ENCODE measurements around the gene SV2B. TPM values are rescaled to one million over a fixed set of nuclear protein-coding genes. Genes with fewer than 3 reads are reported as not detected.

Gene SV2B
- total and polyA plus RNA-seq, 2 donors (not counting 1 experiment from before 2014, with no cell fraction given): not detected

- Mint-ChIP-seq H3K4me1 (no peaks in the 10 kb centered on the region), H3K27me3 (peaks cover 53% of the 10 kb centered on the region), H3K4me3 (no peak overlapping the region), H3K27ac (no peak overlapping the region), H3K9me3 (ENCODE audit: insufficient read depth) (no peaks in the 10 kb centered on the region)
- Histone ChIP-seq H3K9ac (ENCODE audit: low read length) (no peak overlapping the region), H3K4me3 (ENCODE audit: control extremely low read depth in 1 of 5, extremely low read depth in 1 of 5, insufficient read depth in 1 of 5, low read depth in 2 of 5, low read length in 4 of 5) (no peak overlapping the region), H3K79me2 (ENCODE audit: control insufficient read depth, insufficient read depth, low read length) (no peaks in the 10 kb centered on the region), H3K27me3 (replicated peaks in 1 of 4; ENCODE audit: control extremely low read depth in 1 of 4, control insufficient read depth in 3 of 4, insufficient read depth in 4 of 4, low read length in 3 of 4) (peaks cover 0 to 20% (median 2%) of the 10 kb centered on the region in 4 experiments), H3K36me3 (replicated peaks in 1 of 2; ENCODE audit: control extremely low read depth in 1 of 2, control insufficient read depth in 1 of 2, extremely low read depth in 1 of 2, insufficient read depth in 2 of 2, low read length in 1 of 2) (no peaks in the 10 kb centered on the region), H3K4me1 (ENCODE audit: control insufficient read depth in 2 of 2, insufficient read depth in 2 of 2, low read length in 2 of 2) (no peaks in the 10 kb centered on the region), H3K27ac (ENCODE audit: low read length in 2 of 2) (no peak overlapping the region), H3K9me3 (ENCODE audit: control extremely low read depth in 1 of 3, control insufficient read depth in 2 of 3, insufficient read depth in 1 of 3, low read length in 2 of 3) (peaks cover 0 to 1% (median 0%) of the 10 kb centered on the region in 3 donors), H4K20me1 (ENCODE audit: control insufficient read depth, insufficient read depth, low read length, poor library complexity, severe bottlenecking) (no peaks in the 10 kb centered on the region), H3K4me2 (replicated peaks; ENCODE audit: low read depth, low read length, poor library complexity, severe bottlenecking) (no peak overlapping the region), H2AFZ (ENCODE audit: insufficient read depth, low read depth, low read length, poor library complexity, severe bottlenecking) (no peak overlapping the region)
- WGBS (ENCODE audit: insufficient coverage): 96% methylated on average over 2 of the region's 4 CpGs
- intact Hi-C loops (cut with micrococcal nuclease): no loop called here
- TF ChIP-seq CTCF (IDR thresholded peaks at IDR 0.05) (no peak), EZH2 (IDR thresholded peaks at IDR 0.05; ENCODE audit: borderline replicate concordance, insufficient read depth, low read depth, low read length, poor library complexity, severe bottlenecking) (no peak)
- no peak for DNase-seq
- ChIA-PET POLR2A (no interaction called here), CTCF (no interaction called here)
- ATAC-seq (ENCODE audit: low read depth): no peak
These were observed 48.2 kb downstream of the SV2B start for GRCh38 chr15:91148243-91148642.

- Mint-ChIP-seq H3K9me3 (ENCODE audit: insufficient read depth) (no peaks in the 10 kb centered on the region), H3K27ac (no peak overlapping the region), H3K4me3 (no peak overlapping the region), H3K4me1 (no peaks in the 10 kb centered on the region), H3K27me3 (peaks cover 66% of the 10 kb centered on the region)
- H3K79me2 ChIP-seq (ENCODE audit: control insufficient read depth, insufficient read depth, low read length): no peaks in the 10 kb centered on the region
- no peaks in the 10 kb centered on the region for H3K4me1 ChIP-seq (ENCODE audit: control insufficient read depth in 2 of 2, insufficient read depth in 2 of 2, low read length in 2 of 2)
- ChIA-PET CTCF (no interaction called here), POLR2A (no interaction called here)
- H3K9ac ChIP-seq (ENCODE audit: low read length): no peak overlapping the region
- no peak overlapping the region for H3K27ac ChIP-seq (ENCODE audit: low read length in 2 of 2)
- H3K4me2 ChIP-seq (replicated peaks; ENCODE audit: low read depth, low read length, poor library complexity, severe bottlenecking): no peak overlapping the region
- H3K9me3 ChIP-seq (ENCODE audit: control extremely low read depth in 1 of 3, control insufficient read depth in 2 of 3, insufficient read depth in 1 of 3, low read length in 2 of 3): no peaks in the 10 kb centered on the region
- H4K20me1 ChIP-seq (ENCODE audit: control insufficient read depth, insufficient read depth, low read length, poor library complexity, severe bottlenecking): no peaks in the 10 kb centered on the region
- H3K27me3 ChIP-seq (replicated peaks in 1 of 4; ENCODE audit: control extremely low read depth in 1 of 4, control insufficient read depth in 3 of 4, insufficient read depth in 4 of 4, low read length in 3 of 4): peaks cover 0 to 26% (median 2%) of the 10 kb centered on the region in 4 experiments
- DNase-seq (no peak), ATAC-seq (ENCODE audit: low read depth) (no peak)
- no peak for TF ChIP-seq CTCF (IDR thresholded peaks at IDR 0.05)
- TF ChIP-seq EZH2 (IDR thresholded peaks at IDR 0.05; ENCODE audit: borderline replicate concordance, insufficient read depth, low read depth, low read length, poor library complexity, severe bottlenecking): no peak
- intact Hi-C loops (cut with micrococcal nuclease): no loop called here
- no peak overlapping the region for H3K4me3 ChIP-seq (ENCODE audit: control extremely low read depth in 1 of 5, extremely low read depth in 1 of 5, insufficient read depth in 1 of 5, low read depth in 2 of 5, low read length in 4 of 5)
- H3K36me3 ChIP-seq (replicated peaks in 1 of 2; ENCODE audit: control extremely low read depth in 1 of 2, control insufficient read depth in 1 of 2, extremely low read depth in 1 of 2, insufficient read depth in 2 of 2, low read length in 1 of 2): no peaks in the 10 kb centered on the region
- 80% methylated on average over 4 of the region's 4 CpGs for WGBS (ENCODE audit: insufficient coverage)
- H2AFZ ChIP-seq (ENCODE audit: insufficient read depth, low read depth, low read length, poor library complexity, severe bottlenecking): no peak overlapping the region
These were observed 50.6 kb downstream of the SV2B start for GRCh38 chr15:91150502-91151160.

Measured in B cell (primary cell).